ENCODE data around the gene DPYSL4.
"Not testable (repeated sequence)": the region's sequence is repeated elsewhere in the genome, so short reads cannot be mapped to it uniquely, and the experiment has no call there.

The DPYSL4 gene

DNA sequence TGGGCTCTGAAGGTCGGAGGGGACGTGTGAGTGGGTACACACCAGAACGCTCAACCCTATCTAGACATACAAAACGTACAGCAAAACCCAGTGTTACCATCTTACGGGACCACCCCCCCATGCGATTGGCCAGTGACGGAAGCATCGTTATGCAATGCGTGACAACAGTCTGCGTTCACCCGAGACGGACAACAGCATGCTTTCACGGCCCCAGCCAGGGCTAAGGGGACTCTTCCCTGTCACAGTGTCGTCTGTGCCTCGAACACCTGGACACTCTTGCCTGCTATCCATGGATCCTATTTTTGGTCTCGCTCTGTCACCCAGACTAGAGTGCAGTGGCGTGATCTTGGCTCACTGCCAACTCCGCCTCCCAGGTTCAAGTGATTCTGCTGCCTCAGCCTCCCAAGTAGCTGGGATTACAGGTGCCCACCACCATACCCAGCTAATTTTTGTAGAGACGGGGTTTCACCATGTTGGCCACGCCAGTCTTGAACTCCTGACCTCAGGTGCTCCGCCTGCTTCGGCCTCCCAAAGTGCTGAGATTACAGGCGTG is 23.3 kb downstream of the DPYSL4 start:
- H3K9me3 ChIP-seq (ENCODE audit: low read length) = peaks cover 12% of the 10 kb centered on the region
- H3K4me3 ChIP-seq (ENCODE audit: low read length) = no peak overlapping the region
- no peaks in the 10 kb centered on the region for H3K4me1 ChIP-seq (ENCODE audit: insufficient read depth, low read length)
- peaks cover 2% of the 10 kb centered on the region for H3K36me3 ChIP-seq (ENCODE audit: insufficient read depth, low read length)
- H2AFZ ChIP-seq (ENCODE audit: low read depth, low read length) = no peak overlapping the region
- H3K27me3 ChIP-seq (ENCODE audit: insufficient read depth, low read length) = no peaks in the 10 kb centered on the region

DNA sequence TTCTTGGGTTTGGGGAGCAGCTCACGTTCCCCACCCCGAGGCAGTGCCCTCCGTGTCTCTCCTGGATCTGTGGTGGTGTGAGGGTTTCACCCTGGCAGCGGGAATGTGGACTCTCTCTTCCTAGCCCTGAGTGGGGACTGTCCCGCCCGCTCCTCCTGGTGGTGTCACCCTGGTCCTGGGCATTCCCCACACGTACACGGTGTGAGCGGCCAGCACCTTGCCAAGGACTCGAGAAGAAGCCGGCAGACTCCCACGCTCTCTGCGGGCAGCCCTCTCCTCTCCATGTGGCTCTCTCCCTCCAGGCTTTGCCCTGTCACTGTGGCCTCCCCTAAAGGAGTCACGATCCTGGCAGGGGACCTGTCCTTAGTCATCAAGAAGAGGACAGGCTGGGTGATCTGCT is 24.0 kb downstream of the DPYSL4 start:
- H3K36me3 ChIP-seq (ENCODE audit: insufficient read depth, low read length) = no peaks in the 10 kb centered on the region
- no peak overlapping the region for H3K4me3 ChIP-seq (ENCODE audit: low read length)
- H3K27me3 ChIP-seq (ENCODE audit: insufficient read depth, low read length) = no peaks in the 10 kb centered on the region
- H2AFZ ChIP-seq (ENCODE audit: low read depth, low read length) = no peak overlapping the region
- H3K4me1 ChIP-seq (ENCODE audit: insufficient read depth, low read length) = no peaks in the 10 kb centered on the region
- H3K9me3 ChIP-seq (ENCODE audit: low read length) = peaks cover 12% of the 10 kb centered on the region

DNA sequence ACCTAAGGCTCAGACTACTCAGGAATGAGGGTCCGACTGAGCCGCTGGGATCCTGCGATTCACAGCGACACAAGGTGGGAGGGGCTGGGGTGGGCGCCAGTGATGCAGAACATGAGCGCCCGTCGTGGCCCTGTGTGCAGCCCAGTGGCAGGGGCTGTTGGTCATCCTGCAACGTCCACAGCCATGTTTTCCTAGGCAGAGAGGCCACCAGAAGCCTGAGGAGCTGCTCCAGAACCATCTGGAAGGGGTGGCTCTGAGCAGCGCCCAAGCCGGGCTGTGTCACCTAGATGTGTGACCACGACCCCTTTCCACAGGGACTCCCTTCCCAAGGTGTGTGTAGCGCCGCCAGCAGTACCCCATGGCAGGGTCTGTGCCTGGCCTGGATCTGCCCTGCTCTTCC is 24.5 kb downstream of the DPYSL4 start:
- H3K27me3 ChIP-seq (ENCODE audit: insufficient read depth, low read length) = no peaks in the 10 kb centered on the region
- H3K4me3 ChIP-seq (ENCODE audit: low read length) = no peak overlapping the region
- no peaks in the 10 kb centered on the region for H3K4me1 ChIP-seq (ENCODE audit: insufficient read depth, low read length)
- peaks cover 12% of the 10 kb centered on the region for H3K9me3 ChIP-seq (ENCODE audit: low read length)
- H2AFZ ChIP-seq (ENCODE audit: low read depth, low read length) = no peak overlapping the region
- no peaks in the 10 kb centered on the region for H3K36me3 ChIP-seq (ENCODE audit: insufficient read depth, low read length)

DNA sequence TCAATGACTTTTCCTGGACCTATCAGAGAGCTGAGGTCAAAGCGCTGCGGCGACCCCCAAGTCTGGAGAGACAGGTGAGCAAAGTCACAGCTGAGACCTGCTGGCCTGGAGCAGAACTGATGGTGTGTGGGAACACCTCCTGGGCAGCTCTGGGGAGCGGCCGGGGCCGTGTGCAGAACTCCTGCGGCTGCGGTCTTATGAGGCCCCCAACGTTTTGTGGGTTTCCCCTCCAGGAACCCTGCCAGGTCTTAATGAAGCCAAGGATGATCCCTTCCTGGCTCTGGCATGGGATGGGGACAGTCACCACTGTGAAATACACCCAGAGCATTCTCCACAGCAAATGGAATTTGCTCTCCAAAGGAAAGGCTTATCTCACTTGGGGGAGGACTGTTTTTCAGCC is 26.1 kb downstream of the DPYSL4 start:
- no peak overlapping the region for H2AFZ ChIP-seq (ENCODE audit: low read depth, low read length)
- H3K9me3 ChIP-seq (ENCODE audit: low read length) = peaks cover 19% of the 10 kb centered on the region
- no peaks in the 10 kb centered on the region for H3K27me3 ChIP-seq (ENCODE audit: insufficient read depth, low read length)
- no peaks in the 10 kb centered on the region for H3K36me3 ChIP-seq (ENCODE audit: insufficient read depth, low read length)
- no peaks in the 10 kb centered on the region for H3K4me1 ChIP-seq (ENCODE audit: insufficient read depth, low read length)
- H3K4me3 ChIP-seq (ENCODE audit: low read length) = no peak overlapping the region

DNA sequence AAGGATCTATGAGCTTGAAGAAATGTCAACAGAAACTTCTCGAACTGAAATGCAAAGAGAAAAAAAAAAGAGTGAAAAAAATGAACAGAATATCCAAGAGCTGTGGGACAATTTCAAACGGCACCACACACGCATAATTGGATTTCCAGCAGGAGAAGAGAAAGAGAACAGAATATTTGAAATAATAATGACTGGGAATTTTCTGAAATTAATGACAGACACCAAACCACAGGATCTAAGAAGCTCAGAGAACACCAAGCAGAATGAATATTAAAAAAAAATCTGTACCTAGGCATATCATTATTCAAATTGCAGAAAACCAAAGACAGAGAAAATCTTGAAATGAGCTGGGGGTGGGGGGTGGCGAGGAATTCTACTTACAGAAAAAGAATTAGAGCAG is 27.2 kb downstream of the DPYSL4 start:
- Histone ChIP-seq H3K27me3 (ENCODE audit: insufficient read depth, low read length) (no peaks in the 10 kb centered on the region), H3K36me3 (ENCODE audit: insufficient read depth, low read length) (no peaks in the 10 kb centered on the region), H2AFZ (ENCODE audit: low read depth, low read length) (no peak overlapping the region), H3K9me3 (ENCODE audit: low read length) (peaks cover 20% of the 10 kb centered on the region), H3K4me3 (ENCODE audit: low read length) (no peak overlapping the region), H3K4me1 (ENCODE audit: insufficient read depth, low read length) (no peaks in the 10 kb centered on the region)

DNA sequence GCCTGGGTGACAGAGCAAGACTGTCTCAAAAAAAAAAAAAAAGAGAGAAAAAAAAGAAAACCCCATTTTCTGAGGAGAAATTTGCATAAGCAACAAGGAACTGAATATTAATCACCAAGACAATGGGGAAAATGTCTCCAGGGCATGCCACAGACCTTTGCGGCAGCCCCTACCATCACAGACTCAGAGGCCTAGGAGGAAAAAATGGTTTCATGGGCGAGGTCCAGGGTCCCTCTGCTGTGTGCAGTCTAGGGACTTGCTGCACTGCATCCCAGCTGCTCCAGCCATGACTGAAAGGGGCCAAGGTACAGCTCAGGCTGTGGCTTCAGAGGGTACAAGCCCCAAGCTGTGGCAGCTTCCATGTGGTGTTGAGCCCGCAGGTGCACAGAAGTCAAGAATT is 29.7 kb downstream of the DPYSL4 start:
- peaks cover 14% of the 10 kb centered on the region for H3K9me3 ChIP-seq (ENCODE audit: low read length)
- H2AFZ ChIP-seq (ENCODE audit: low read depth, low read length); H3K4me3 ChIP-seq (ENCODE audit: low read length); H3K4me1 ChIP-seq (ENCODE audit: insufficient read depth, low read length); H3K27me3 ChIP-seq (ENCODE audit: insufficient read depth, low read length); H3K36me3 ChIP-seq (ENCODE audit: insufficient read depth, low read length): not testable (repeated sequence)

DNA sequence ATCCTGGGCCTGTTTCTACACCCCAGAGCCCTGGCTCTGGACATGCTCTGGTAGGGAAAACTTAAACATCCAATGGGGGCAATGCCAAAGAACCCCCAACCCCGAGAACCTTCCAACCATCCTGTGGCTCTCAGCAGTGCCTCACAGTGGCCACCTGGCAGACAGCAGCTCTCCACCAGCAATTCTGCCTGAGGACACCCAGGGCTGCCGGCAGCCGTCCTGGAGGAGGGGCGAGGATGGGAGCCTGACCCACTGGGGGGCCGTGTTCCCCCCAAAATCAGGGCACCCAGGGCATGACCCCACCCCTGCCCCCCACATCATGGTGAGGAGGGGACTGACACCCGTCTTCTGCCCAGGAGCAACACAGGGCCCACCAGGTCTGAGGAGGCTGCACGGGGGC is 32.7 kb downstream of the DPYSL4 start:
- peaks cover 8% of the 10 kb centered on the region for H3K9me3 ChIP-seq (ENCODE audit: low read length)
- H3K27me3 ChIP-seq (ENCODE audit: insufficient read depth, low read length) = no peaks in the 10 kb centered on the region
- H3K4me3 ChIP-seq (ENCODE audit: low read length) = no peak overlapping the region
- no peak overlapping the region for H2AFZ ChIP-seq (ENCODE audit: low read depth, low read length)
- H3K4me1 ChIP-seq (ENCODE audit: insufficient read depth, low read length) = no peaks in the 10 kb centered on the region
- no peaks in the 10 kb centered on the region for H3K36me3 ChIP-seq (ENCODE audit: insufficient read depth, low read length)

DNA sequence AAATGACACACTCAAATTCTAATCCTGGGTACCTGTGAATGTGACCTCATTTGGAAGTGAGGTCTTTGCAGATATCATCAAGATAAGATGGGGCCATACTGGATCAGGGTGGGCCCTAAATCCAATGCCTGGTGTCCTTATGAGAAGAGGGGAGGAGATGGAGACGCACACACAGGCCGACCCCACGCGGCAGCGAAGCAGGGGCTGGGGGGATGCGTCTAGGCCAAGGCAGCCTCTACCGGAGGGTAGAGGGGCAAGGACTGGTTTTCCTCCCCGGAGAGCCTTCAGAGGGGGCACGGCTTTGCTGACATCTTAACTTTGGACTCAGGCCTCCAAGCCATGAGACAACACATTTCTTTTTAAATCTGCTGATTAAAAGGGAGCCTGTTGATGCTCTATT is 33.3 kb downstream of the DPYSL4 start:
- Histone ChIP-seq H2AFZ (ENCODE audit: low read depth, low read length) (no peak overlapping the region), H3K4me3 (ENCODE audit: low read length) (no peak overlapping the region), H3K36me3 (ENCODE audit: insufficient read depth, low read length) (no peaks in the 10 kb centered on the region), H3K27me3 (ENCODE audit: insufficient read depth, low read length) (no peaks in the 10 kb centered on the region), H3K9me3 (ENCODE audit: low read length) (peaks cover 8% of the 10 kb centered on the region), H3K4me1 (ENCODE audit: insufficient read depth, low read length) (no peaks in the 10 kb centered on the region)

DNA sequence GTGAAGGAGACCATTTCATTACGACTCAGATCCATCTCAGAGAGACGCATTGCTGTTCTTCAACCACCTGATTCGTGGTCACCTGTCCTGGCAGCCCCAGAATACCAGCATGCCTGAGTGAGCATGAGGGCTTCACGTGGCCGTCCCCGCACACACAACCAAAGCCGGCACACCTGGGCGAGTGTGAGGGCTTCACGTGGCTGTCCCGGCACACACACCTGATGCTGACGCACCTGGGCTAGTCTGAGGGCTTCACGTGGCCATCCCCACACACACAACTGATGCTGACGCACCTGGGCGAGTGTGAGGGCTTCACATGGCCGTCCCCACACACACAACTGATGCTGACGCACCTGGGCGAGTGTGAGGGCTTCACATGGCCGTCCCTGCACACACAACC is 34.2 kb downstream of the DPYSL4 start:
- not testable (repeated sequence) for H3K36me3 ChIP-seq (ENCODE audit: insufficient read depth, low read length)

DNA sequence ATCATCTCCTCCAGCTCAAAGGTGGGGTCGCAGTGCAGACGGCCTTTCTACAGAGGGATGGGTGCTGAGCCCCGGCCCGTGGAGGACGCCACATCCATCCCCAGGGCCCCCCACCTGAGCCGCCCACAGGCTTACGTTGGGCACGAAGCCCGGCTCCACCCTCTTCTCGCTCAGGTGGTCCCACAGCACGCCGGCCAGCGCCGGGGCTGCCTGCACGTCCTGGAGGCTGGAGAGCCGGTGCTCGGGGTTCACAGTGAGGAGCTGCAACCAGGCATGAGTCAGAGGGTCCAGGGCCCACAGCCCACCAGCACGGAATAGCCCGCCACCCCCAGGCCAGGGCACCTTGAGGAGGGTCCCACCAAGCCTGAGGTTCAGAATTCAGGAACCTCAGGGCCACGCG is 36.0 kb downstream of the DPYSL4 start:
- no peaks in the 10 kb centered on the region for H3K27me3 ChIP-seq (ENCODE audit: insufficient read depth, low read length)

More for the DNA sequence above, 34.2 kb downstream of the DPYSL4 start:
- not testable (repeated sequence) for H3K4me1 ChIP-seq (ENCODE audit: insufficient read depth, low read length); H3K27me3 ChIP-seq (ENCODE audit: insufficient read depth, low read length); H2AFZ ChIP-seq (ENCODE audit: low read depth, low read length); H3K9me3 ChIP-seq (ENCODE audit: low read length); H3K4me3 ChIP-seq (ENCODE audit: low read length)

DNA sequence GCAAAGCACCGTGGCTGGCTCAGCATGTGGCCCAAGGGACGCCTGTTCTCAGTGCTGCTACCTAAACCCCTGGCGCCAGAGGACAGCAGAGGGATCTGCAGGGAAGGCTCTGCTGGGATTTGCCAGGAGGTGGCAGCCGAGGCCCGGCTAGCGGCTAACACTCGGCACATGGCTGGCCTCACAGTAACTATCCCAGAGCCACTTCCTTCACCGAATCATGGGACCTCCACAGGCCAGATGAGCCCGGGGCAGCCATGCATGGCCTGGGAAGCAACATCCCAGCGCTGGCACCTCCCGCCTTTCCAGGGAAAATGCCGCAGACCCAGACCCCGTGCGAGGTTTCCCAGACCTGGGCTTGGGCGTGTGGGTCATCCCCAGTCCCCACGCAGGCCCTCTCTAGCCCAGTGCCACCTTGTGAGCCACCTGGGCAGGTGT is 36.4 kb downstream of the DPYSL4 start:
- Histone ChIP-seq H3K27me3 (ENCODE audit: insufficient read depth, low read length) (no peaks in the 10 kb centered on the region), H3K36me3 (ENCODE audit: insufficient read depth, low read length) (no peaks in the 10 kb centered on the region), H3K4me3 (ENCODE audit: low read length) (no peak overlapping the region), H3K9me3 (ENCODE audit: low read length) (no peaks in the 10 kb centered on the region), H2AFZ (ENCODE audit: low read depth, low read length) (no peak overlapping the region), H3K4me1 (ENCODE audit: insufficient read depth, low read length) (no peaks in the 10 kb centered on the region)

More for the DNA sequence above, 36.0 kb downstream of the DPYSL4 start:
- H2AFZ ChIP-seq (ENCODE audit: low read depth, low read length) = no peak overlapping the region
- H3K9me3 ChIP-seq (ENCODE audit: low read length) = peaks cover 2% of the 10 kb centered on the region
- H3K4me1 ChIP-seq (ENCODE audit: insufficient read depth, low read length) = no peaks in the 10 kb centered on the region
- H3K36me3 ChIP-seq (ENCODE audit: insufficient read depth, low read length) = no peaks in the 10 kb centered on the region
- no peak overlapping the region for H3K4me3 ChIP-seq (ENCODE audit: low read length)

DNA sequence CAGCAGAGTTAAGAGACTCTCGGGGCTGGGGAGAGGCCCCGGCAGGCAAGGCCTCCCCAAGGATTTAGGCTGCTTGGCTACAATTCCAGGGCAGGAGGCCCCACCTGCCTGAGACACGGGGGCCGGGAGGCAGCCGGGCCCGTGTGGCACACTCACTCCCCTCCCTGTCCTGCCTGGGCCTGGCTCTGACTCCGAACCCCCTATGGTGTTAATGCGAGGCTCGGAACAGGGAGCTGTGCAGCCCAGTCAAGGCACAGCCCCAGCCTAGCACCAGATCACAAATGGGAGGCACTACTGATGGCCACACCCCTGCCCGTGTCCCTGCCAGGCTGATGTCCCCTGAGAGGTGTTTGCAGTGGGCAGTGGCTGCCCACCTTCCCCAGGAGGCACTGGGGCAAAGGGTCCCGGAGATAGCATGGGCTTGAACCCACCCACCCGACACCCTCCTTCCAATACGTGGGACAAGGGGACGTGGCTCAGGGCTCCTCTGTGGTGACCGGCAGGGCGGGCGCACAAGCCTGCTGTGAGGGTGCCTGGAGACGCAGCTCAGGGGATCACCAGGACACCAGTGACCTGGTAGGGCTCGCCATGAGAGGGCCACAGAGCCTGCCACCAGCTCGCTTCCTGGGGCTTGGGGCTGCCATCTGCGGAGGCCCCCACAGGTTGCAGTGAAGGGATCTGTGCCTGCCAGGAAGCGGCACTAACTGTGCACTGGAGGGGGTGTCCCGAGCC is 37.0 kb downstream of the DPYSL4 start:
- H2AFZ ChIP-seq (ENCODE audit: low read depth, low read length) = no peak overlapping the region

DNA sequence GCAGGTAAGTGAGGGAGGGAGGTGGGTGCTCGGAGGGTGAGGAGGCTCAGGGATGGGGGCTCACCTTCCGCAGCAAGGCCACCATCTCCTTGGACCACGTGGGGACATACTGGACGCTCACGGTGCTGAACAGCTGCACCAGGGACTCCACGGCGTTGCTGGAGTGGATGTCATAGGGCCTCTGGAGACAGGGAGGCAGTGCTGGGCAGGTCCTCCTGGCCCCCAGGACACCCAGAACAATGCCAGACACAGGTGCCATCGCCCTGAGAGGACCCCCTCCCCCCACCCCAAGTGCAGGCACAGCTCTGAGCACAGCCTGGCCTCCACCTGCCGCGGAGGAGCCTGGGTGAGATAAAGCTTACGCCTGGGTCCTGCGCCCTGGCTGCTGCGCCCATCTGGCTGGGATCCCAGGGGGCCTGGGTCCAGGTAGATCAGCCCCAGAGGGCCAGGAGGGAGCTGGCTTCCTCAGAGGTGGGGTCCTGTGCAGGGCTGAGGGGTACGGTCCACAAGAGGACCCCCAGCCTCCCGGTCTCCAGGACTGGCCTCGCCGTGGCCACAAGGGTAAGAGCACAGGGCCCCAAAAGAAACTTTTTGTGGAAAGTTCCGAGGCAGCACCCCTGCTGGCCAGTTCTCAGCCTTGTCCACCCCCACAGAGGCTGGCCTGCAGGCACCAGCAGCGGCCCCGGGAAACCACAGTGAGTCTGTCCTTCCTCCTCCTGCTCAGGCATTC is 37.8 kb downstream of the DPYSL4 start:
- H2AFZ ChIP-seq (ENCODE audit: low read depth, low read length) = no peak overlapping the region
- no peaks in the 10 kb centered on the region for H3K36me3 ChIP-seq (ENCODE audit: insufficient read depth, low read length)
- H3K9me3 ChIP-seq (ENCODE audit: low read length) = no peaks in the 10 kb centered on the region
- no peaks in the 10 kb centered on the region for H3K27me3 ChIP-seq (ENCODE audit: insufficient read depth, low read length)
- no peak overlapping the region for H3K4me3 ChIP-seq (ENCODE audit: low read length)
- no peaks in the 10 kb centered on the region for H3K4me1 ChIP-seq (ENCODE audit: insufficient read depth, low read length)

More for the DNA sequence above, 37.0 kb downstream of the DPYSL4 start:
- H3K4me3 ChIP-seq (ENCODE audit: low read length) = no peak overlapping the region
- no peaks in the 10 kb centered on the region for H3K4me1 ChIP-seq (ENCODE audit: insufficient read depth, low read length)
- no peaks in the 10 kb centered on the region for H3K9me3 ChIP-seq (ENCODE audit: low read length)
- H3K36me3 ChIP-seq (ENCODE audit: insufficient read depth, low read length) = no peaks in the 10 kb centered on the region
- no peaks in the 10 kb centered on the region for H3K27me3 ChIP-seq (ENCODE audit: insufficient read depth, low read length)
